ENCODE data around the gene PIK3AP1.
"Not testable (repeated sequence)": the region's sequence is repeated elsewhere in the genome, so short reads cannot be mapped to it uniquely, and the experiment has no call there.

The PIK3AP1 gene, protein sequence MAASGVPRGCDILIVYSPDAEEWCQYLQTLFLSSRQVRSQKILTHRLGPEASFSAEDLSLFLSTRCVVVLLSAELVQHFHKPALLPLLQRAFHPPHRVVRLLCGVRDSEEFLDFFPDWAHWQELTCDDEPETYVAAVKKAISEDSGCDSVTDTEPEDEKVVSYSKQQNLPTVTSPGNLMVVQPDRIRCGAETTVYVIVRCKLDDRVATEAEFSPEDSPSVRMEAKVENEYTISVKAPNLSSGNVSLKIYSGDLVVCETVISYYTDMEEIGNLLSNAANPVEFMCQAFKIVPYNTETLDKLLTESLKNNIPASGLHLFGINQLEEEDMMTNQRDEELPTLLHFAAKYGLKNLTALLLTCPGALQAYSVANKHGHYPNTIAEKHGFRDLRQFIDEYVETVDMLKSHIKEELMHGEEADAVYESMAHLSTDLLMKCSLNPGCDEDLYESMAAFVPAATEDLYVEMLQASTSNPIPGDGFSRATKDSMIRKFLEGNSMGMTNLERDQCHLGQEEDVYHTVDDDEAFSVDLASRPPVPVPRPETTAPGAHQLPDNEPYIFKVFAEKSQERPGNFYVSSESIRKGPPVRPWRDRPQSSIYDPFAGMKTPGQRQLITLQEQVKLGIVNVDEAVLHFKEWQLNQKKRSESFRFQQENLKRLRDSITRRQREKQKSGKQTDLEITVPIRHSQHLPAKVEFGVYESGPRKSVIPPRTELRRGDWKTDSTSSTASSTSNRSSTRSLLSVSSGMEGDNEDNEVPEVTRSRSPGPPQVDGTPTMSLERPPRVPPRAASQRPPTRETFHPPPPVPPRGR

DNA sequence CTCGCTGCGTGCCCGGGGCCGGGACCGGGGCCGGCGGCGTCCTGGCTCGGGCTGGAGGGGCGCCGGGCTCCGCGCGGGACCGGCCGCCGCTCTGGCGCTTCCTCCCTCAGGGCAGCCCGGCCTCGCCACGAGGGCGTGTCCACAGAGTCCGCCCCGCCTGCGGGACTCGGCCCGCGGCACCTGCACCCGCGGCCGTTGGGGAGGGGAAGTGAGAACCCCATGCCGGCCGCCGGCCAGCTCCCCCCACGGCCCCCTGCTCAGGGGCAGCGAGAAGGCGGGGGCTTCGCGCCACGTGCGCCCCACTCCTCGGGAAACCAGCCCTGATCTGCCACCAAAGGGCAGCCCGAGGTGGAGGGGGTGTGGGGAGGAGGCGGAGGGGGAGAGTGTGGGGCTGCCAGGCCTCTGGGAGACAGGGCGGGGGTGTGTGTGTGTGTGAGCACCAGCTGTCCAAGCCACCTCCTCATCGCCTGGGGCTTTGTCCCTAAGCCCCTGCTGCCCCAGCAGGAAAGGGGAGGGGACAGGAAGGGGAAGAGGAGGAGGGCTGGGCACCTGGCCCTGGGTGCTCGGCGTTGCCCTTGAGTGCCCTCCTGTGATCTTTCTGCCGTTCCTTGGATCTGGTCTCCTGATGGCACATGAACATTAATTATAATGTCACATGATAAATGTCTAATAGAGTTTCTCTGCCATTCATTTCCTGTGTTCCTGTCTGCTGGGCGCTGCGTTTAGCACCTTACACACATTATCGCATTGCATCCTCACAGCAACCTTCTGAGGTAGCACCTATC is at the start of gene PIK3AP1:
Gene PIK3AP1, minus strand, starts transcription at position 93 of the 785 bp plus-strand sequence. CDS start 120 bp downstream, outside the sequence.
- DNase-seq: peak; percentile 57

DNA sequence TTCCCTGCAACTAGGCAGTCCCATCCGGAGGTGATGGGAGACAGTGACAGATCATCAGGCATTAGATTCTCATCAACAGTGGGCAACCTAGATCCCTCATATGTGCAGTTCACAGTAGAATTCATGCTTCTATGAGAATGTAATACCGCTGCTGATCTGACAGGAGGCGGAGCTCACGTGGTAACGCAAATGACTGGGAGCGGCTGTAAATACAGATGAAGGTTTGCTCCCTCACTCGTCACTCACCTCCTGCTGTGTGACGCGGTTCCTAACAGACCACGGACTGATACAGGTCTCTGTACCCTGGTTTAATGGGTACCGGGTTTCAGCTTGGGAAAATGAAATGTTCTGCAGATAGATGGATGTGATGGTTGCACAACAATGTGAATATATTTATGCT is 47.8 kb upstream of the PIK3AP1 start:
- no peak for DNase-seq

DNA sequence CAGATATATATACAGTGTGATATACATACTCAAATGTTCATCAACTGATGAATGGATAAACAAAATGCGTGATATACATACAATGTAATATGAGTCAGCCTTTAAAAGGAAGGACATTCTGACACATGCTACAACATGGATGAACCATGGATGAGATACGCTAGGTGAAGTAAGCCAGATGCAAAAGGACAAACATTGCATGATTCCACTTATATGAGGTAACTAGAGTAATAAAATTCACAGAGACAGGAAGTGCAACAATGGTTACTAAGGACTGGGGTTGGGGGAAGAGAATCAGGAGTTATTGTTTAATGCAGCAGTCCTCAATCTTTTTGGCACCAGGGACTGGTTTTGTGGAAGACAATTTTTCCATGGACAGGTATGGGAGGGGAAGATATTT is 47.3 kb upstream of the PIK3AP1 start:
- DNase-seq: no peak

DNA sequence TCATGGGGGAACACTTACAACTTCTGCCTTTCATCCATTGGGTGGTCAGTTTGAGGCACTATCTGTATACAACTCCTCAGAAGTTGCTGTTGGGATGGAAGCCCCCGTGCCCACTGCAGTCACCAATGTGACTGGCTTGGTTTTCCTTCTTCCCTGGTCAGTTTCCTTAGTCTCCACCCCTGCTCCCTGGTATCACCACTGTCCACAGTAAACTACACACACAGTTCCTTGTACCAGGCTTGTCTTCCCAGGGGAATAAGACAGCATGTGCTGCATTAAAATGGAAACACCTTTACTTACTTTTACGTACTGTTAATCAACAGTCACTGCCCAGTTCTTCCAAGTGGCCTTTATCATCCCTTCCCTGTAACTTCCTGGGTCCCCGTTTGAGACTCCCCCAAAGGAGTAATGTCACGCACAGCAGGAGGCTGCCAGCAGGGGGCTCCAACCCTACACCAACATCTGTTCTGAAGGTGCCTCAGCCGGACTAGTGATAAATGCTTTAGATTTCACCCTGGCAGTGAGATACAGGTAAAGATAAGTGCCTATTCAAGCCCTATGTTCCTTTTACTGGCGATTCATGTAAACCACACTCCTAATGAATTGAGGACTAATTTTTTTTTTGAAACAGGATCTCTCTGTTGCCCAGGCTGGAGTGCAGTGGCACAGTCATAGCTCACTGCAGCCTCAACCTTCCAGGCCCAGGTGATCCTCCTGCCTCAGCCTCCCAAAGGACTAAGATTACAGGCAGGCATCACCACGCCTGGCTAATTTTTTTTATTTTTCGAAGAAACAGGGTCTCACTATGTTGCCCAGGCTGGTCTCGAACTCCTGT is 45.3 kb upstream of the PIK3AP1 start:
- DNase-seq: no peak

DNA sequence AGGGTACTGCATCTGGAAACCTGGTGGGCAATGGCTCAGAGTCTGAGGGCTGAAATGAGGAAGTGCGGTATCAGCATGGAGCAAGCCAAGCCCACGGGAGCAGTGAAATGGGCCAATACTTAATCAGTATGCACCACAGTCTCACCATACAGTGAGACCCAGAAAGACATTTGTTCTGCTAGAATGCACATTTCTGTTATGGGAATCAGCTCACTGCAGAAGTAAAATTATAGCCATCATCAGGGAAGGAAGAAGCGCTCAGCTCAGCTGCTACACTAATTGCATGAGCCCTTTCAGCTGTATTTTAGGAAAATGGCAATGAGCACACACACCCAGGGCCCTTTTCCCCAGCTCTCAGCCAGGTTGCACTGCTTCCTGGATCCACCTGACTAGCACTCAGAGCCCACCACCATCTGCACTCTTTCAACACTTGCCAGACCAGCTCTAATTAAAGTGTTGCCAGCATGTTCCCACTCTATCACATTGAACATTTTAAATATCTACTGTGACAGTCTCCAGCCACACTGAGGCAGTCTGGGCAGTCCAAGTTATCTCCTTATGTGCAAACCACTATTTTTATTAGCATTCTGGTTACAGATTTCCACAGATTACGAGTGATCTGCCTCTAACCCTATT is 44.2 kb upstream of the PIK3AP1 start:
- no peak for DNase-seq

DNA sequence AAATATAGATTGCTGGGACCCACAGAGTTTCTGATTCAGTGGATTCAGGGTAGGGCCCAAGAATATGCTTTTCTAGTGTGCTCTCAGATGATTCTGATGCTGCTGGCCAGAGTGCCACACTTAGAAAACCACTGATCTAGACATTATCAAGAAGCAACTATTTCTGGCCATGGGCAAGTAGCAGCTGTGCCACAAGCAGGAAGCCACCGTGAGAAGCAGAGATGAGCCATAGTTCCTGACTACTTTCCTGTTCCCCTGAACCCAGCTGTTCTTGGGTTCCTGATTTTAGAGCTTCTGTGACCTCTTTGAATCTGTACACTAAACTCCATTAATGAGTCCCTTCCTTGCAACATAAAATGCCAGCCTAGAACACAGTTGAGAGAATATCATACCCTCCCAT is 38.1 kb upstream of the PIK3AP1 start:
- DNase-seq: no peak

DNA sequence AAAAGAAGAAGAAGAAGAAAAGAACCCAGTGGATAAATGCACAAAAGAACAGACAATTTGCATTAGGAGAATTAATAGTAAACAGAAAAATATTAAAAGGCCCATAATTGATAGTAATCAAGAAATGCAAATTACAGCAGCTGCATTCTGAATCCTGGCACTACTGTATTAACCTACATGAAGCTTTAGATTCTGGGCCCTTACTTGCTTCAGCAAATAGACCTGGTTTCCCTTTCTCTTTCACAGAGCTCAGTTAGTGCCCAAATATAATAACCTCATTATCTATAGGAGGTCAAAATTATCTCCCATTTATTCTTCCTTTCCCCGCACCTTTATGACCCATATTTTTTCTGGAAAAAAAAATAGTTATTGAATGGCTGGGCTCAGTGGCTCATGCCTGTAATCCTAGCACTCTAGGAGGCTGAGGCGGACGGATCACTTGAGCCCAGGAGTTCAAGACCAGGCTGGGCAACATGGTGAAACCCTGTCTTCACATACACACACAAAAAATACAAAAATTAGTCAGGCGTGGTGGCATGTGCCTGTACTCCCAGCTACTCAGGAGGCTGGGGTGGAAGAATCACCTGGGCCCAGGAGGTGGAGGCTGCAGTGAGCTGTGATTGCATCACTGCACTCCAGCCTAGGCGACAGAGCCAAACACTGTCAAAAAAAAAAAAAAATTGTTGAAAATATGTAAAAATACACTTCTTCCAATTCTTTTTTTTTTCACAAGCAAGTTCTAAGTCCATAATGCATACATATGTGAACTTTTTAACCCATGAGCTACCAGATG is 36.0 kb upstream of the PIK3AP1 start:
- DNase-seq: no peak

DNA sequence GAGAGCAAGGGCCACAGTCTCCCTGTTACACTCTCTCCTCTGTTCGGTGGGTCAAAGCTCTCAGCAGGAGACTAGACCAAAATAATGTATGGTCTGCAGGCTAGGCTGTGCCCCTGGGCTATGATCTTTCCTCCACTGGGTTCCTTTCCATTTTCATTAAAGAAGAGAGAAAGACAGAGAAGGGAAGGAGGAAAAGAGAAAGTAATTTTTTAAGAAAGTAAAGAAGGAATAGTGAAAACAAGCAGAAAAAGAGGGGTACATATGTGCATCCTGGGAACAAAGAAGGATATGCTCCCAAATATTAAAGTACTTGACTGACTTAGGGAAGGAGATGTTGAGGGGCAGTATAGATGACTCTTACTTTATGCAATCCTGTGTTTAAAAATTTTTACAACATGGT is 33.6 kb upstream of the PIK3AP1 start:
- DNase-seq: no peak

DNA sequence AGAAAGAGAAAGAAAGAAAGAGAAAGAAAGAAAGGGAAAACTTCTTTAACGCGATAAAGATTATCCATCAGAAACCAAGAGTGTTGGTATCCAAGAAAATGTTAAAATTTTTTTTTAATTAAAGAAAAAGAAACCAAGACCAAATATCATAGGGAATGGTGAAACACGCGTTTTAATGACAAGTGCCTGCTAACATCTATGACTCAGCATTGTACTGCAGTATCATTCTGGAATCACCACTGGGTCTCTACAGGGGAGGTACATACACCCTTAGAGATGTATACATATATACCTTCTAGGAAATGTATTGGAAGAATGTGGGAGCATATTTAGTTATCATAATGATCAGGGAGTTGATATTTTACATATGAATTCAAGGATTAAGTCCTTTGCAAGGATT is 32.1 kb upstream of the PIK3AP1 start:
- no peak for DNase-seq

DNA sequence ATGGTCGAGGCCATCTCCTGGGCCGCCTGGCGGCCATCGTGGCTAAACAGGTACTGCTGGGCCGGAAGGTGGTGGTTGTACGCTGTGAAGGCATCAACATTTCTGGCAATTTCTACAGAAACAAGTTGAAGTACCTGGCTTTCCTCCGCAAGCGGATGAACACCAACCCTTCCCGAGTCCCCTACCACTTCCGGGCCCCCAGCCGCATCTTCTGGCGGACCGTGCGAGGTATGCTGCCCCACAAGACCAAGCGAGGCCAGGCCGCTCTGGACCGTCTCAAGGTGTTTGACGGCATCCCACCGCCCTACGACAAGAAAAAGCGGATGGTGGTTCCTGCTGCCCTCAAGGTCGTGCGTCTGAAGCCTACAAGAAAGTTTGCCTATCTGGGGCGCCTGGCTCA is 30.0 kb upstream of the PIK3AP1 start:
- not testable (repeated sequence) for DNase-seq

DNA sequence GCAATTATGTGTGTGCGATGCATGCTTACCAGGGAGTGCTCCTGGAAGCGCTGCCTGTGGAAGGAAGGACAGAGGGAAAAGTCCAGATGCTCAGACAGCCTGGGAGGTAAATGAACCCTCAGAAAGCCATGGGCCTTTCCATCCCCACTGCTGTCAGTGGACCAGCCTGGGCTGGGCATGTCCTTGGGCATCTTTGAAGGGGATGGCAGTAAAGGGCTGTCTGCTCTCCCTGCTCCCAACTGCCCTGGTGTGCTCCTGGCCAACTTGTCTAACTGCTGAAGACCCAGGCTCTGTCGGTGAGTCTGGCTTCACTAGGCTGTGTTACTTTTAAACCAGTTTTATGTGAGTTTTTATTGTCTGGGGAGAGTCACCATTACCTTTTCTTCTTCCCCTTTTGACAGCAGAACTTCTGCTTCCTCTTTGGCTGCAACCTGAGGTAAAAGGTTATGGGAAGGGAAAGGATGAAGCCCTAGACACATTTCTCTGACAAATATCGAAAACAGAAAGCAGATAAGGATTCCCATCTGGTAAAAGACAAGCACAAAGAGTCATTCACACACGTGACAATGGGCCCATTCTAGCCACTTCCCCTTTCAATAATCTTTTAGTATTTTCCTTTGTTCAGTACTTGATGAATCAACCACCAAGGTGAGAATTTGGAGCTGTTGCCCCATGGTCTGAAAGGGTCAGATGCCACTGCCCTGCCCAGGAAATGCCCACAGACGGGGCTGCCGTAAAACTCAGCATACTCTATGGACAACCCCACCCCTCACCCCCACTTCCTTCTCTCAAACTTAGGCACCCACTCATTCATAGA is 27.6 kb upstream of the PIK3AP1 start:
- DNase-seq: no peak

DNA sequence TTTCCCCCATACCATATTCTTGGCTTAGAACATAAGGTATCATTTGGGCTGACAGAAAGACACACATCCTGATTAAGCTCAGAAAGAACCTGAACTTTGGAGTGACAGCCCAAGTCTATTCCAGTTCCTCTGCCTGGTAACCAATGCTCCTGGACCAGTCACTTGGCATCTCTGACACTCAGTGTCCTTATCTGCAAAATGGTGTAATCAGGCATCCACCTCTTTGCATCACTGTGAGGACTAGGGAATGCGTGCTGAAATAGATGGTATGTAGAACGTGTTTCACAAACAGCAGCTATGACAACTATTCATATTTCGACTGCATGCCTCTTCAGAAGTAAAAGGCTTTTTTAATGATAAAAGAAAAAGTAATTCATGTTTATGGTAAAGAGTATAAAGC is 26.2 kb upstream of the PIK3AP1 start:
- no peak for DNase-seq

DNA sequence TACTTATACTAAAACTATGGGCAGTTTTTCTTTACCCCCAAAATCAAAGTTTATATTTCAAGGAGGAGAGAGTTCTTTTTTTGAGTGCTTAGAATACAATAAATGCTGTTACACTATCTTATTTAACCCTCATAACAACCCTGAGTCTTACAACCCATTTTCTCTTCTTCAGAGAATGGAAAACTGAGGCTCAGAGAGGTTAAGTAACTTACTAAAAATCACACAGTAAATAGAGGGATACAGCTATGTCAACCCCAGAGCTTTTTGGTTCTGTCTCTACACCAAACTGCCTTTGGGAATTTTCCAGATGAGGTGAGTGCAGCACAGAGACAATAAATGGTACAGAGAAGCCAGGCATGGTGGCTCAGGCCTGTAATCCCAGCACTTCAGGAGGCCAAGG is 25.6 kb upstream of the PIK3AP1 start:
- no peak for DNase-seq

DNA sequence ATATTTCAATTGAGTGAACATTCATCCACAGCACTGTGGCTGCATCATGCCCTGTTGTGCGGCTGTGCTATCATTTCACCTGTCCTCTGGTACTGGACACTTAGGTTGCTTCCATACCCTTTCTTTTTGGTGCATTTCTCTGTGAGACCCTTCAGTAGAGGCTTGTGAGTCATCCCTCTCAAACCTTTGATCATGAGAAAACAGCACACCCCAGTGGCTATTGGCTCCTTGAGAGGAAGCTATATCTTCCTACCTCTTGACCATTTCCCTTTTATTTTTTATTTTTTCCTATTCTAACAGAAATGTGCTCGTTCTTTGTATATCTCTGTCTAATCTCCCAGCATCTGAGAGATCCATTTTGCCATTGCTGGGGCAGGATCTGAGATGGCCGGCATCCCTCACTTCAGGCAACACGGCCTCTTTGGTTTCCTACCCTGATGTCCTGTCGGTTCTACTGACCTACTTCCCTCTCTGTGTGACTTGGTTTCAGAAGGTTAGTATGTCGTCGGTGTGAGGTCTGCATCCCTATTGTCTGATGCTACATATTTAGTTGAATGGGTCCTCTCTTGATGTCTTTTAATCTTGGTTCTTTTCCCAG is 23.8 kb upstream of the PIK3AP1 start:
- DNase-seq: no peak

DNA sequence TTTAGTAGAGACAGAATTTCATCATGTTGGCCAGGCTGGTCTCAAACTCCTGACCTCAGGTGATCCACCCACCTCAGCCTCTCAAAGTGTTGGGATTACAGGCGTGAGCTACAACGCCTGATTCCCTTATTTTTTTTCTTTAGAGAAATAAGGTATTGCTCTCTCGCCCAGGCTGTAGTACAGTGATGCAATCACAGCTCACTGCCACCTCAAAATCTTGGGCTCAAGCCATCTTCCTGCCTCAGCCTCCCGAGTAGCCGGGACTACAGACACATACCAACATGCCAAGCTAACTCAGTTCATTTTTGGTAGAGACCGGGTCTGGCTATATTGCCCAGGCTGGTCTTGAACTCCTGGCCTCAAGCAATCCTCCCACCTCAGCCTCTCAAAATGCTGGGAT is 21.2 kb upstream of the PIK3AP1 start:
- not testable (repeated sequence) for DNase-seq

DNA sequence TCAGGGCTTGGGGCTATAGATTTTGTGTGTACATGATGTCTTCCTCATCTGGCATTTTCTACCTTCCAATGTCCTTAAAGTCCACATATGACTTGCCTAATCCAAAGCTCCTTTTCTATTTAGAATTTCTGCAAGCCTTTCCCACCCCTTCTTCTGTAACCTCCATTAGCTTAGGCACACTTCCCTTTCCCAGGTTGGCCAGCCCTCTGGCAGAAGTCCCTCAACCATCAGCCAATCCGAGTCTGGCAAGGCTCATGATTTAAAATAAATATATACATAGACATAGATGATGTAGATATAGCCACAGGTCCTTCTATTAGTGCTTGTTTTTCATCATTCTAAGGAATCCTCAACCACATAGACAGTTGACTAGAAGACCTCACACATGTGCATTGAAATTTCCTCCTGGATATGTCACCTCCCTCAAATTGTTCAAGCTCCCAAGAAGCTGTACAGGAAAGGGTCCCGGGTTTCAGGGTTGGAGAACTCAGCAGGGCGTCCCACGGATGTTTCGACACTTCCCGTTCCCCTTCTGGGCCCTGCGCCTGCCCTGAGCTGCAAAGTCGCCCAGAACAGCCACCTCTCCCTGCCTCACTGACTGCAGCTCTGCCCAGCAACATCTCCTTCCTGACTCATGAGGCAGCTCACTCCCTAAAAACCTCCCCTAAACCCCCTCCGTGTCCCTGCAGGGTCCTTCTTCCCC is 20.4 kb upstream of the PIK3AP1 start:
- DNase-seq: no peak

DNA sequence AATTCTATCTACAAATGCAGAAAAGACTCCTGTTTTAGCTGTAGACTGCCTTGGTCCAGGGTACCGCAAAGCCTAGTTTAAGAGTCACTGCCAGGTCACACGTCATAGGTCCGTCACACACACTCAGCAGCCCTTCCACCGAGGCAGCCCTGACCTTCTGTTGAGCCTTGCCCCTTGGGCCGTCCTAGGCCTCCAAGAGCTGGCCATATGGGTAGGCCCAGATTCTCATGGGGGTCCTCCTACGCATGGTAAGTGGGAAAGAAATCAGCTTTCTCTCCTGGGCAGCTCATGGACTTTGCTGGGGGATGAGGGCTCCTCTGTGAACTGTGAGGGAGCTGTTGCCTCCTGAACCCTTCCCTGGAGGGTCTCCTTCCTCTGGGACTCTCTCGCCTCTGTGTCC is 19.8 kb upstream of the PIK3AP1 start:
- no peak for DNase-seq

DNA sequence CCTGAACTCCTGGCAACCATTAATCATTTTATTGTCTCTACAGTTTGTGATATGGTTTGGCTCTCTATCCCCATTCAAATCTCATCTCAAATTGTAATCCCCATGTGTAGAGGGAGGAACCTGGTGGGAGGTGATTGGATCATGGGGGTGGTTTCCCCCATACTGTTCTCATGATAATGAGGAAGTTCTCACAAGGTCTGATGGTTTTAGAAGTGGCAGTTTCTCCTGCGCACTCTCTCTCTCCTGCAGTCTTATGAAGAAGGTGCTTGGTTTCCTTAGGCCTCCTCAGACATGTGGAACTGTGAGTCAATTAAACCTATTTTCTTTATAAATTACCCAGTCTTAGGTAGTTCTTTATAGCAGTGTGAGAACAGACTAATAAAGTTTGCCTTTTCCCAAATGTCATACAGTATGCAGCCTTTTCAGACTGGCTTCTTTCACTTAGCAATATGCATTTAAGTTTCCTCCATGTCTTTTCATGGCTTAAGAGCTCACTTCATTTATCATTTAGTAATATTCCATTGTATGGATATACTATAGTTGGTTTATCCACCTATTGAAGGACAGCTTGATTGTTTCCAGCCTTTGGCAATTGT is 17.1 kb upstream of the PIK3AP1 start:
- DNase-seq: not testable (repeated sequence)

DNA sequence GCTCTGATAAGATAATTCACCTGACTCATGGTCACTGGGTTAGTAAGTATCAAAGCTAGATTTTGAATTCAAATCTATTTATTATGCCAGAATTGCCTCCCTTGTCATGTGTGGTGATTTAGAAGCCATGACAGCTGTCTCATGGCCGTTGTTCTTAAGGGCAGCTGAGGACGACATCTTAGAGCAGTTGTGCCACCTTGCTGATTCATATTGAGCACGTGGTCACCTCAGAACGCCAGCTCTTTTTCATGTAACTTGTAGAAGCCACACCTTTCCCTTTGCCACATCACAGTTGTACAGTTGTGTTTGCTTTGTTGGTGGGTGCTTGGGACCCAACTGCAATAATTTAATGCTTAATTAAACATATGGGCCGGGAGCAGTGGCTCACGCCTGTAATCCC is 4.3 kb upstream of the PIK3AP1 start:
- DNase-seq: no peak

Measured in NCI-H345 (cell line).